Heart left ventricle (tissue), 13 donors: ENCODE data around the gene ZNF154.

Experiments used
- CTCF ChIP-seq, 12 donors: fragments of 200-600 bp; sonication (generic) in 4 of 12; IDR thresholded peaks; one replicate each; pipeline versions ENCODE4 v1.5.0 to v1.8.0; 2018 to 2022; ENCODE audit warnings: antibody characterized with exemption in 12 of 12, mild to moderate bottlenecking in 5 of 12
- POLR2A ChIP-seq, 2 donors: fragments of 450-650 bp; IDR thresholded peaks; one replicate each; pipeline ENCODE4 v1.6.1; 2017; ENCODE audit warnings: antibody characterized with exemption in 2 of 2, mild to moderate bottlenecking in 2 of 2, moderate library complexity in 2 of 2
- donor health status: ischemic (EF 13 %, LVEDD 7.1; RV severe dilation, severe dysfunction).
- donor health status: DM: no; HTN: yes; CAD: no.
- donor health status: DM: no; HTN: no; CAD: no.
- donor health status: ischemic (EF 25% LVEDD 6.9; RV normal size, moderate dysfunction).
- donor health status: ischemic (EF 25% LVEDD 5.7; RV mildly dilated, moderate dysfunction).
- donor health status: ischemic (EF 35%, LVEDD 5.7; RV mildly dilated, moderate dysfunction).
- donor health status: nonischemic (EF 11% LVEDD 7.7; RV severe dilation, severe dysfunction).
- donor health status: DM: yes; HTN: yes; CAD: no.
- donor health status: PGD.
- donor health status: ischemic (EF 29% LVEDD 5.4; RV normal size, mild dysfunction).
- donor health status: nonischemic (EF 23%, LVEDD 6.1; RV moderate dilation, normal function).

- TF ChIP-seq CTCF (IDR thresholded peaks at IDR 0.05) (no peak), POLR2A (IDR thresholded peaks at IDR 0.05) (no peak)
These were observed 38.4 kb upstream of the ZNF154 start for GRCh38 chr19:57747472-57747807.
